Limb (tissue), 2 donors: ENCODE measurements around the gene CRNN.

Source experiments
- DNase-seq, 2 donors: peaks; one replicate each; pipeline ENCODE4 v3.0.0-alpha.2; 2016; ENCODE audit errors: extremely low spot score in 2 of 2

The CRNN gene

DNA sequence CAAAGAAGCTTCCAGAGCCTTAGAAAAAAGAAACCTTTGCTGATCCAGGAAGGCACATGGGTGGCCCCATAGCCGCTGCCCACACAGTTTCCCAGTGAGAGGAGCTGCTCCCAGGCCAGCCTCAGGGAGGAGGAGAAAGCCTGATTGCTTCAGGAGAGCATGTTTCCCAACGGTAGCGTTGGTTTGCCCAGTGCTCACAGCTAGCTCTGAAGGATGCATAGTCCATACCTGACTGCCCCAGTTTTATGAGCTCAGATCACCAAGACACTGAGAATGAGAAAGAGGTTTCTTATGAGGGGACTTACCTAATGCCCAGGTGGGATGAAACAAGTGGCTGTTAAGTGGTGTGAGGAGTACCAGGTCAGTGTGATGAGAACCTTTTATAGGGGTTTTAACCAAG, at the start of gene CRNN:
CRNN (minus strand) TSS at position 355 of the 400 bp plus-strand sequence. CDS start 2,030 bp downstream, outside the sequence.
- DNase-seq, result no peak

DNA sequence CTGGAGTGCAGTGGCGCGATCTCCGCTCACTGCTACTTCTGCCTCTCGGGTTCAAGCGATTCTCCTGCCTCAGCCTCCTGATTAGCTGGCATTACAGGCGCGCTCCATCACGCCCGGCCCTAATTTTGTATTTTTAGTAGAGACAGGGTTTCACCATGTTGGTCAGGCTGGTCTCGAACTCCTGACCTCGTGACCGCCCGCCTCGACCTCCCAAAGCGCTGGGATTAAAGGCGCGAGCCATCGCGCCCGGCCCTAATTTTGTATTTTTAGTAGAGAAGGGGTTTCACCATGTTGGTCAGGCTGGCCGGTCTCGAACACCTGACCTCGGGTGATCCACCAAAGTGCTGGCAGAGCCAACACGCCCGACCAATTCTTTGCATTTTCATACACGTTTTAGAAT, 48.6 kb upstream of the CRNN start:
- DNase-seq, result no peak

DNA sequence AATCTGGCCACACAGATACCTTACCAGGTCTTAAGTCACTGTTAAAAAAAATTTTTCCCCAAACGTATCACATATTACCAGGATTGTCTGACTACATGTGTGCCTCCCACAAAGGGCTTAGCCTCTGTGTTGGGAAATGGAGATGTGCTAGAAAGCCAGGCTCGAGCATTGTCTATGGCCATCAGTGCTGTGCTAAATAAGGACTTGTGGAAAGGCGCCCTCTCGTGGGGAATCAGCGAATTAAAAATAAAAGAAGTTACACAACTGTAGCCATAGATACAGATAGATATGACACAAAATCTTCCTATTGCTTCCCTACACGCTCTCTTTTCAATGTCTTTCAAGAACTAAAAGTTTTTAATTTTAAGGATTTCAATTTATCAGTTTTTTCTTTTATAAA, 47.5 kb upstream of the CRNN start:
- peak in 1 of 2 donors; percentile 27 for DNase-seq

DNA sequence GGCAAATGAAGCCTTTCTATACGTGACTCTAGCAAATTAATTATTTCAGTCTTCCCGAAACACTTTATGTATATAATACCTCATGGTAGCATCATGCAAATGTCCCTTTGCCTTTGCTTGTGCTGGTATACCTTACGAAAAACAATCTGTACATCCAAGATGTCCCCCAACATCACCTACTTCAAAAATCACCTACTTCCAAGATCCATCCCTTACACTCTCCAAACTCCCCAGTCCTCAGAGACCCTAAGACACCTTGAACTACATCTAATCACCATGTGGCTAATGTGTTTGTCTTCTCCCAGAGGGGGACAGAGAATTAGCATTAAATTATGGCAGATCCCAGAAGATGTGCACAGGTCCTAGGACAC, 46.5 kb upstream of the CRNN start:
- no peak for DNase-seq

DNA sequence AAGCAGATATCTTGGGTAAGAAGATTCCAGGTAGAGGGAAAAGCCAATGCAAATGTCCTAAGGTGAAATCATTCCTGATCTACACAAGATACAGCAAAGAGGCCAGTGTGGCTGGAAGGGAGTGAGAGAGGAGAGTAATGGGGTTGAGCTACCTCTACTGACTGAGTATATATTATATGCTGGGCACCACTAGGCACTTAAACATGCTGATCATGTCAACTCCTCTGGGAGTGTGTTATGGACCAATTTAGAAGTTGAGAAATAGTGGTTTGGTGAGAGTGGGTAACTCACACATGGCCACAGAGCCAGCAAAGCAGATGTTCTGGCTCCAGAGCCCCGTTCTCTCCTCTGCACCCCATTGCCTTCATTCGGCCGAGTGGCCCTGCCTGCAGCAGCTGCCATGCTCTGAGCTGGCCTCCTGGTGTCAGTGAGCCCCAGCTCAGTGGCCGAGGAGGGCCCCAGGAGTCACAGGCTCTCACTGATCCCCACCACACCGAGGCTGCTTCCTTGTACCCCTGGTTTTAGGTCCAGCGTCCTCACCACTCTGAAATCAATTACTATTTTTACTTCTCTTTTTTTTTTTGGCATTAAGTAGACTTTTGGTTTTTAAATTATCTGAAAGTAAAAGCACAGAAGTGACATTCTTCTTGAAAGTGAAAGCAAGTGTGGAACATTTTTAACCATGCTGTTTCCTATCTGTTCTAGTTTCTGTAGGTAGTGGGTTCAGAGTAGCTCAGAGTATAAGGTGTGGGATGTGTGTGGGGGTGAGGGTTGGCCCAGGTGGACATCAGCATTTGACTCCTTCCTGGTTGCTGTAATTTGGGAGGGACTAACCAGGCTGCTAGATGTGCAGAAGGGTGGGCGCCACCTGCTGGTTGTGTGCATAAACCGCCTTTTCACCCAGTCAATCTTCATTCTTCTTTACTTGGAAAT, 45.8 kb upstream of the CRNN start:
- DNase-seq, result peak; percentile 3 to 56

DNA sequence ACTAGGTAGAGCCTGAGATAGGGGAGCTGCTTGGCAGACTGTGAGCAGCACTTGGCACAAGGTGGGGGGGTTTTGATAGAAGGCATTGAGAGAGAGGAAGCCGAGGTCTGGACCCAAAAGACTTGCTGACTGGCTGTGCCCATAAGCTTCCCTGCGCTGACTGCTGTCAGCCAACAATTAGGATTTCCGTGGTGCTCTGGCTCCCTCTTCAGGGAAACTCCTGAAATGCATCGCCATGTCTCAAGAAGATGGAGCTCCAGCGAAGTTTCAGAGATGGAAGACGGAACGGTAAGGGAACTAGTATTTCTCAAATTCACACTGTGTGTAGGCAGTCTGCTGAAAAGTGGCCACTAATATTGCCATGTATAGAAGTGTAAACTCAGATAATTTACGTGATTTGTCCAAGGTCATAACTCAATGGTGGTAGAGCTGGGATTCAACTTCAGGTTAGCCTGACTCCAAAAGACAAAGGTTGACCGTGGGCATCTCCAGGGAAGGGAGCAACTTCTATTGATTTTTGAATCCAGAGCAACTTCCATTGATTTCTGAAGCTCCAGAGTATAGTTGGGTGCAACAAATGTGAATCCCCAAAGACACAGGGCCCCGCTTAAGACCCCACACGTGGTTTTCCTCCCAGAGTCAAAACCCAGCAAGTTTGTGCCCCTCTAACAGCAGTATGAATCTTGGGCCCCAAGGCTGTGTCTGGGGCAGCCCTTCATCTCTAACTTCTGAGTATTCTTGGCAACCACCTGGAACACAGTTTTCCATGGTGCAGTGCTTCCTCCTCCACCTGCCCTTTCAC, 44.5 kb upstream of the CRNN start:
- DNase-seq, result peak; percentile 63 to 80

DNA sequence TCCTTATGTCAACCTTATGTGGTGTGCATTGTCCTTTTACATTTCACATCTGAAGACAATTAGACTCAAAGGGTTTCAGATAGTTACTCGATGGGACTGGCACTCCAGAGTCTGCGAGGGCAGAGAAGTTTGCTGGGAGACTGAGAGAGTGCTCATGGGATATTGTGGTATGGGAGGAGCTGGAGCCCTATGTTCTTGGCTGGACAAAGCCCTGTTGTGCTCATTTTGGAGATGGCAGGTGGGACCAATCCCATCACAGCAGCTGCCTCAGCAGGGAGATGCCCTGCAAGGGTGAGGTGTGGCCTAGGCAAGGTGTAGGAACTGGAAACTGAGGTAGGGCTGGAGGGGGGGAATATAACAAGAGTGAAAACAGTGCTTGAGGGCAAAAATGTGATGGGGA, 43.5 kb upstream of the CRNN start:
- no peak for DNase-seq

DNA sequence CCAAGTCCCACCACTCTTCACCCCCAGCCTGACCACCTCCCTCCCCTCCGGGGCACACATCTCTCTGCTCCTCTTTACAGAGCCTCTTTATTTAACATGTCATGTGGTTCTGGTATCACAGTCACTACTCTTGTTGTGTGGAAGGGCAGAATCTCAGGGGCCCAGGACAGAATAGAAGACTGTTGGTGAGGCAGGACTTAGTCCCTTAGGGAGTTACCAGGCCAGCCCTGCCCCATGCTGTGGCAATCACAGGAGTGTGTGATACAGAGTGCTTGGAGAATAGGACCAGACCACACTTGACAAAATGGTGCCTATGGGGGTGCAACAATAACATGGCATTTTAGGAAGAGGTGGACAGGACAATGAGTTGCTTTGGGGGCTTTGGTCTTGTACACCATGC, 43.0 kb upstream of the CRNN start:
- DNase-seq, result no peak

DNA sequence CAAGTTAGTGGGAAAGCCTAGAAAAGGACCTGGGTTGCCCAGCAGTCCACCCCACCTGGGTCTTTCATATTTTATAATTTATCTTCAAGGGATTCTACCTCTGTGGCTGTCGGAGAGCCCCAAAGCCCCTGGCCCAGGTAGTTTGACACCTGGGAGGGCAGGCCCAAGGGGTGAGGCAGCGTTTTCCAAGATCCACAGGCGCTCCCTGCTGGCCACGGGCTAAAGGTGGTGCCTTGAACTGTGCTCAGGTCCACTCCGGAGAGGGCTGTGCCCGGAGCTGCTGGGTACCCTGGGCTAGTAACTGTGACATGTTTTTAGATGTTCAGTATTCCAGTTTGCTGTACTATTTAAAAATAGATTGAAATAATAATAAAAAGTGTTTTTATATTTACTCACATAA, 37.2 kb upstream of the CRNN start:
- DNase-seq, result no peak

DNA sequence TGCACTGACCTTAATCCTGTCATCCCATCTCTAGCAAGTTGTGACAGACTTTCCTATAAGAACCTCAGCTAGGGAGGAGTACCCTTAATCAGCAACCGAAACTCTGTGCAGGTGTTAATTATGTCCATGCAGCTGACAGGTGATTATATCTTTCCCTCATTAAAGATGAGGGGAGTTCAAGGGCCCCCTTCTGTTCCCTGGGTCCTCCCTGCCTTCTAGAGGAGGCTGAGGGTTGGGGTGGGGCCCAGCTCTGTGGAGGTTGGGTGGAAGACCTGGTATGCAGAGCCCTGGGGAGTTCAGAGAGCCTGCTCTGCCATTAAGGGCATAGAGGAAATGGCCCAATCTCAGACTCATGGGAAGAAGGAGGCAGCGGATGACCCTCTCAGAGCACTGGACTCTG, 35.6 kb upstream of the CRNN start:
- no peak for DNase-seq

DNA sequence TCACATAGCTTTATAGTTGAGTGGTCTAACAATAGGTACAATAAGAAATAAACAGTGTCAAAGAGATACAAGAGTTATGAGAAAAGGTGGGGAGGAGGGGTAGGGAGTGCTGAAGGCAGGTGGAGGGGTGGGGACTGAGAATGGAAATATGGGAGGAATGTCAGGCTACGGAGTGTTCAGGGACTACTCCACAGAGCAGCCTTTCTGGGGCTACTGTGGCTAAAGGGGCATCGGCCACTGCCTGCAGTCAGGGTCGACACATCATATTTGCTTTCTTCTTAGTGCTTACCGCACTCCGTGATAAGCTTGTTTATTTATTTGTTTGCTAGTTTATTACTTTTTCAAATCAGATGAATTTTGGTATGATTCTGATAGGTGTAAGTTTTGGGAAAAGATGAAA, 34.4 kb upstream of the CRNN start:
- no peak for DNase-seq

DNA sequence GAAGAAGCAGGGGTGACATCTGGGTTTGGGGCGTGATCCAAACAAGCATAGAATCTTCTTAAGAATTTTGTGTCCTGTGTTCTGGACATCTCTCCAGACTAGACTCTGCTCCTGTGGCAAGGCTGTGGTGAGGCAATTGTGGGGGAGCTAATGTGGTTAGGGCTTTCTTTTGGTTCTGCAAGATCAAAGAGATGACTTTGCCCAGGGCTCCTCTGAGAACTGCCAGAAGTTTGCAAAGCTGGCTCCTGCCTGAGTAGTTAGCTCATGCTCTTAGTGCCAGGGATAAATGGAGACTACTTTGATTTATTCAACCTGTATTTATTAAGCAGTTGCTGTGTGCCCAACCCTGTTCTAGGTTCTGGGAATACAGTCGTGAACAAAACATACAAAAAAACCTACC, 34.0 kb upstream of the CRNN start:
- DNase-seq, result no peak

DNA sequence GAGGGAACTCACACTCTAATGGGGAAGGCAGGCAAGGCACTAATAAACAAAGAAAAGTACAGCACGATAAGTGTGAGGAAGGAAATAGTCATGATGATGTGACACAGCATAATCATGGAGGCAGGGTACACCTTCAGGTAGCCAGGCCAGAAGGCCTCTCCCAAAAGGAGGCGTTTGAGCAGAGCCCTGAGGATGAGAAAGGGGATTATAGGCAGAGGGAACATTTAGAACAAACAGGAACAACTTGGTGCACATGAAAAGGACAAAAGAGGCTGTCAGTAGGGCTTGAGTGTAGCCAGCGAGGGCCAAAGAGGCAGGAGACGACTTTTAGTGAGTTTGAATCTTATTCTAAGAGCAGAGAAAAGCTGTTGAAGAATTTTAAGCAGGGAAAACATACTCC, 33.4 kb upstream of the CRNN start:
- DNase-seq, result no peak

DNA sequence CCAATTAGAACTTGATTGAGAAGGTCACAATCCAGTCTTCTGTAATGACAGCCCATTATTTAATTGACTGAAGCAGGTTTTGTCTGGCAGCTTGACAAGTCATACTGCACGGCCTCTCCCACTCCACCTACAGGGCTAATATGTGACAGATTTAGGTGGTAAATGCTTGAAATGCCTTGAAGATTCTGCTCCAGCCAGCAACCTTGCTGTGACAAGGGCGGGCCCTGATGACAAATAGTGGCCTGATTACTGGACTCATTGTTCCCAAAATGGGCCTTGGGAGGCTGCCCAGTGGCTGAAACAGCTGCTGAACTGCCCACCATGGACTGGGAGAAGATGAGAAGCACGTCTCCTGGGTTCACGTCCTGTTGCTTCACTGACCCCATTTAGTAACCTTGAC, 30.0 kb upstream of the CRNN start:
- no peak for DNase-seq

DNA sequence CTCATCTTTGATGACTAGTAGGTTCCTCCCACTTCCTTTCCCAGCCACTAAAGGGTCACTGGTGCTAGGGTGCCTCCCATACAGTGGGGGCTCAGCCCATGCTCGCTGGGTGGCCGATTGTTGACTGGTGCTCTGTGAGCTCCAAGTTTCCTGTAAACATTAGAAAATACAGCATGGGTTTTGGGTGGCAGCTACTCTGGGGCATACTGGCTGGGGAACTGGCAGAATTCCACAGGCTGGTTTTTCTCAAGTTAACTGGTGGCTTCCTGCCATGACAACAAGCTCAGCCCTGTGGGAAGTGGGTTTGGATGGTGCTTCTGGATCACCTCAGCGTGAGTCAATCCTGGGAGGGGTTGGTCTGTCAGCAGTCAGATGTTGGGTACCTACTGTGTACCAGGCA, 28.7 kb upstream of the CRNN start:
- DNase-seq, result no peak

DNA sequence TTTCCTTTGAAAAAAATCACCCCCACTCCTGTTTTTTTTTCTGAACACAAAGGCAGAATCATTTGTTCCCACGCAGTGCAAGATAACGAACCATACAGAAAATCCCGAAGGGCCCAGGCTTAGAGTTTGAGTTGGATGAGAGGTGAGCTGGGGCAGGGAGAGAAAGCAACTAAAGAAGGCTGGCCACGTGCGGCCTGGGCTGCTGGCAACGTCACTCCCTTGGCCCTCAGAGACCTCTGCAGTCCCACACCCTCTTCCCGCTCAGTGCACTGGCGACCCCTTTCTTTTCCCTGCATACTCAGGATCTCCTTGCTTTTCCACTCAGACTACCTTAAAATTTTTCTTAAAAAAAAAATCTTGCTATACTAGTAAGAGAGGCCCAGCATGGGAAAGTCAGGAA, 28.2 kb upstream of the CRNN start:
- DNase-seq, result no peak

DNA sequence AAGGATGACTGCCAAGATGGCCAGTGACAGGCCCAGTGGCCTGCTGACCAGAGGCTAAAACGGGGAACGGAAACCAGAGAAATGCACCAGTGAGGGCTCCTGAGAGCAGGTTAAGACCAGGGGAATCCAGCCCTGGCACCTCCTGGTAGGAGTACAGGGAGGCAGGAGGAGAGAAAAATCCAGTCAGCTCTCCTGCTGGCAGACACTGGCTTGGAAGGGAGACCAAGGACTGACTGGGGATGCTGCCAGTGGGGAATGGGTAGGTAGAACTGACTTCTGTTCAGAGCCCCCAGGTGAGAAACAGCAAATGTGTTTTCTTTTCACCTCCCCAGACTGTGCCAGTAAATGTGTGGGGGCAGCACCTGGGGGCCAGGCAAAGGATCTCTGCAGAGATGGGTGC, 27.7 kb upstream of the CRNN start:
- no peak for DNase-seq

DNA sequence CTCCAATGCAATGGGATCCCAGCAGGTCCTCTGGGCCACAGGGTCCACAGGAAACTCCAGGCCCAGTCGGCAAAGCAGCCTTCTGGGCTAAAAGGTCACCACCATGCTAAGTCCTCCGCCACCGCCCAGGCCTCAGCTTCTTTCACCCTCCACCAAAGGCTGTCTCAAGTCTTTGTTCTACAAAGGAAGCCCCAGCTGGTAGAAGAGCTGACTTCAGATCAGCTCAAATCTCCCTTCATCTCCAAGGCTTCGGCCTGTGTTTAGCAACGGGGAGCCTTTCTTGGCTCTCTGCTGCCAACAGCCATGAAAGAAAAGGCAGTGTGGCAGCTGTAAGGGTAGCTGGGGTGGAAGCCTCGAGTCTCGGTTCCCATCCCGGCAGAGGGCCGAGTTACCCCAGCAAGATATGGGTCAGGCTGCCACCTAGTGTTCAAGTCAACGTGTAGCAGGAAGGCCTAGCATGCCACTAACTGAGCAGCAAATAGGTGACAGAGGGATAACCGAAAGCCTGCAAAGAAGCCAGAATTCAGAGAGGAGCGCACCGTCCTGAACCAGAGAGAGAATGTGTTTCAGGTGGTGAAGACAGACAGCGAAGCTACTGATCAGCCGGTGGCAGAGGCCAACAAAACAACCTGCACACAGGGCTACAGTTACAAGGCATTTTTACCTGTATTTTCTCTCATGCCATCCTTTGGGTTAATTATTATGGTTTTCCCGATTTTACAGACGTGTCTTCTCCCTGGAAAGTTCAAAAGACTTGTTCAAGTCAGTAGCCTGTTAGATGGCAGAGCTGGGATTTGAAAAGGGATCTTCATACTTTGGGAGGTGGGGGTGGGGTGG, 26.8 kb upstream of the CRNN start:
- DNase-seq, result peak; percentile 54 to 58

DNA sequence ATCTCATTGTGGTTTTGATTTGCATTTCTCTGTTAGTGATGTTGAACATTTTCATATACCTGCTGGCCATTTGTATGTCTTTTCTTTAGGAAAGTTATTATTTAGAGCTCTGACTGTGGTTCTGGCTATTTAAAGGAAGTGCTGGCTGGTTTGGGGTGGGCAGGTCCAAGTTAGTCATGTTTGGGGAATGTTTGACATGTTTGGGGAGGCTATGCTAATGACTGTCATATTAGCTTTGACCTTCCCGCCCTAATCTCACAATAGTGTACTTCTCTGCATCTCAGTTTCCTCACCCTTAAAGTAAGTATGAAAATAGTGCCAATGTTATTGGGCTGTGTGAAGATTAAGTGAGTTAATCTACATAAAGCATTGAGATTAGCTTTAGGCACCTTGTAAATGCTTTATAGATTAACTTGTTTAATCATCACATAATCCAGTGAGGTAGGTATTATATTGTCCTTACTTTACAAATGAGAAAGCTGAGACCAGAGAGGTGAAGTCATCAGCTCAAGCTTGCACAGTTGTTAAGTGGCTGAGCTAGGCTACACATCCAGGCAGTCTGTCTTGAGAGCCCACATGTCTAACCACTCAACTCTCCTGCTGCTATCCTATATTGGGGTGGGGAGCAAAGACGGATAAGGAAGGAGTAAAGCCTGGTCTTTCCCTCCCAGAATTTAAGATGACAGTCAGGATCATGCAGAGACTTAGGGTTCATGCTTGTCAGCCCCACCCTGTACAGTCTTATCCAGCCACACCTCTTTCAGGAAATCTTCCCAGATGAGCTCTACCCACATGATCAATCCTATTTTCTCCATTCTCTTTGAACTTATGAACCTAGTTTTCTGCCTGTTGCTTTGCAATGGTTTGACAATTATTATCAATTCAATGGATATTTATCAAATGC, 22.8 kb upstream of the CRNN start:
- DNase-seq, result no peak

DNA sequence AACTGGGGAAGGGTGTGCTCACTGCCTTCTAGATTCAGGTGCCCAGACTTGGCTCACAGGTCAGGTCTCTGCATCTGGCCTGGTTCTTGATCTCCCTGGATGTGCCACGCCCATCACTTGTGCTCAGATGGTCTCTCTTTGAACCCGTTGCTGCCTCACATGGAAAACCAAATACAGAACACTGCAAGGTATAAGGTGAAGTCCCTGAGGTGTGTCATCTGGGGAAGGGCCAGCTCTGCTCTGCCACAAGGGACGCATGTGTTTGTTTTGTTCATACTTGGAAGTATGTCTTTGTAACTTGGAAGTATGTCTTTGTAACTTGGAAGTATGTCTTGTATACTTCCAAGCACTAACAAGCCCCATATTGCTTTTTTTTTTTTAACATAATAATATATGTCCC, 13.4 kb upstream of the CRNN start:
- DNase-seq, result no peak

DNA sequence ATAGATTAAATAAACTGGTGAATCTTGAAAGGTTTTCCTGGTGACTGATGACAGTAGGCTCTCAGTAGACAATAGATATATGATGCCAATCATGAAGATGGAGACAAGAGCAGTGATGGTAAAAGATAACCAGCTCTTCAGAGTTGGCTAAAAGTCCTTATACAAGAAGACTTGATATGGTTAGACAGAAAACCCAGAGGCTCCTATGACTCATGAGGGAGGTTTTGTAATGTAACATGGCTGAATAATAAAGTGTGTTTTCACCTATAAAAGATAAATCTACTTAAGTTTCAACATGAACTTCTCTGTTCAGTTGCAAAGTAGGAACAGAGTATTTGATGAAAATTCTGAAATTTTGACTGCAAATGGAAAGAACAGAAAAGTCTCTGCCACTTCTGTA, 12.7 kb upstream of the CRNN start:
- no peak for DNase-seq
